ENCODE results near the gene RTF1. TPM values are rescaled to one million over a fixed set of nuclear protein-coding genes. Genes with fewer than 3 reads are reported as not detected.
A peak's percentile ranks its signal among the peaks of the same experiment; 100 is the strongest.

RTF1 gene
- total RNA-seq, result 36.8 and 40.6 TPM in 2 replicates
- polyA plus RNA-seq, result 15.8 and 19.2 TPM in 2 replicates
- 23.8 and 24.7 TPM in 2 replicates for polyA plus RNA-seq (2011; cell fraction: cytosol; rRNA removed)
- 24.1 and 35.5 TPM in 2 replicates for polyA plus RNA-seq (2011; cell fraction: nucleus; rRNA removed)
- polyA plus RNA-seq (2012), result 24.6 and 30.6 TPM in 2 replicates
- polyA minus RNA-seq, result 21.7 and 23.4 TPM in 2 replicates
- polyA minus RNA-seq (2011; cell fraction: cytosol; rRNA and poly(A)+ RNA removed), result 24.4 TPM
- 8.9 and 12.5 TPM in 2 replicates for polyA minus RNA-seq (2011; cell fraction: nucleus; rRNA and poly(A)+ RNA removed)
- Bru-seq, nascent RNA, result percentile 70 among the genes with signal in this experiment
- BruChase-seq, experiment 1, labeled RNA remaining after a 6-hour chase, result percentile 86 among the genes with signal in this experiment
- percentile 78 among the genes with signal in this experiment for BruChase-seq, experiment 2, labeled RNA remaining after a 2-hour chase
- long read RNA-seq, full-length matches to known transcripts, result 66 of 194 reads
- long read RNA-seq, partial matches to known transcripts, result 115 of 194 reads
- long read RNA-seq, other reads (novel, unspliced or antisense), result 13 of 194 reads

GRCh38 chr15:41416742-41417417 is at the start of gene RTF1:
RTF1 (plus strand) TSS chr15:41417095; CDS start chr15:41417116, 21 bp downstream.
- FAIRE-seq (peak; percentile 77), DNase-seq (ENCODE audit: low read depth, low spot score) (peak; percentile 94)
- BruUV-seq (replicated peaks), result no TSS peak
- H3K9ac ChIP-seq (replicated peaks; ENCODE audit: extremely low read depth, insufficient read depth, low read length), result peak within 1 kb of the TSS; percentile 94
- ChIA-PET POLR2A (interaction anchor here (0.6 kb wide), 1 partner anchor 127 kb away, joined by 3 read pairs; no protein-coding TSS in a partner anchor), CTCF (interaction anchor here (1.1 kb wide), 1 partner anchor 49 kb away, joined by 3 read pairs; no protein-coding TSS in a partner anchor)
- H3K79me2 ChIP-seq (ENCODE audit: control insufficient read depth, insufficient read depth, low read length), result peaks cover 53% of the 10 kb centered on the region
- H3K4me3 ChIP-seq (replicated peaks in 1 of 3; ENCODE audit: insufficient read depth in 1 of 3, low read depth in 1 of 3, low read length in 3 of 3), result peak within 1 kb of the TSS; percentile 82 to 98 (median 92)
- no peaks in the 10 kb centered on the region for H3K36me3 ChIP-seq (ENCODE audit: control insufficient read depth in 2 of 2, extremely low read depth in 1 of 2, insufficient read depth in 2 of 2, low read length in 2 of 2)
- H4K20me1 ChIP-seq (replicated peaks; ENCODE audit: control insufficient read depth, extremely low read depth, insufficient read depth, low read length), result peaks cover 9% of the 10 kb centered on the region
- dilution Hi-C loops (cut with MboI; ENCODE audit: extremely low pct_ligation_motif_present, low sequenced_read_pairs), result no loop called here
- TF ChIP-seq JUN (IDR thresholded peaks at IDR 0.05; ENCODE audit: borderline replicate concordance, insufficient read depth, insufficient read length, low read depth) (no peak), CTCF (IDR thresholded peaks at IDR 0.05; ENCODE audit: extremely low read depth in 1 of 2, insufficient read depth in 1 of 2, low read depth in 1 of 2, low read length in 2 of 2) (no peak), EZH2 (IDR thresholded peaks at IDR 0.05; ENCODE audit: borderline replicate concordance, low read depth, low read length, severe bottlenecking) (no peak), FOS (IDR thresholded peaks at IDR 0.05; ENCODE audit: borderline replicate concordance, insufficient read depth, low read length) (no peak), POLR2A (IDR thresholded peaks at IDR 0.05; ENCODE audit: low read depth, low read length) (peak; percentile 83), GATA2 (IDR thresholded peaks at IDR 0.05; ENCODE audit: insufficient read depth, insufficient read length, low read depth, low read length) (no peak), MAX (IDR thresholded peaks at IDR 0.05; ENCODE audit: insufficient read depth, insufficient read length) (peak; percentile 64), MYC (IDR thresholded peaks at IDR 0.05; ENCODE audit: low read depth, low read length) (no peak), POLR2AphosphoS5 (IDR thresholded peaks at IDR 0.05; ENCODE audit: insufficient read depth, low read depth, low read length) (peak; percentile 79)
- H2AFZ ChIP-seq (ENCODE audit: low read depth, low read length), result peak within 1 kb of the TSS; percentile 96
- no peaks in the 10 kb centered on the region for H3K9me3 ChIP-seq (replicated peaks; ENCODE audit: control insufficient read depth, insufficient read depth, low read length)
- H3K4me1 ChIP-seq (ENCODE audit: control insufficient read depth, extremely low read depth, insufficient read depth, low read length), result peaks cover 15% of the 10 kb centered on the region
- H3K4me2 ChIP-seq (ENCODE audit: insufficient read depth, low read length), result peak within 1 kb of the TSS; percentile 98
- H3K27ac ChIP-seq (ENCODE audit: insufficient read depth, low read depth, low read length), result peak within 1 kb of the TSS; percentile 60
- H3K9me1 ChIP-seq (replicated peaks; ENCODE audit: control insufficient read depth, extremely low read depth, insufficient read depth, low read length), result no peaks in the 10 kb centered on the region
- H3K27me3 ChIP-seq (ENCODE audit: control insufficient read depth in 2 of 2, insufficient read depth in 2 of 2, low read length in 2 of 2), result no peaks in the 10 kb centered on the region
- intact Hi-C loops (cut with micrococcal nuclease), result no loop called here

Measured in endothelial cell of umbilical vein (primary cell).